GM23338 (cell line): ENCODE data around the gene CBFA2T3. TPM values are rescaled to one million over a fixed set of nuclear protein-coding genes. Genes with fewer than 3 reads are reported as not detected.

ENCODE experiments used
- ATAC-seq: fragments of 200-7000 bp; cut with Tn5 transposase; 3 replicates; pipeline ENCODE4 v1.9.1; 2020
- DNase-seq: peaks from one replicate; pipeline ENCODE4 v3.0.0-alpha.2; 2015; ENCODE audit warnings: low spot score
- H2AFZ ChIP-seq: fragments of 200-600 bp; sonication (generic); 2 replicates; pipeline ENCODE4 v1.8.0; 2016; ENCODE audit warnings: antibody characterized with exemption, mild to moderate bottlenecking, moderate library complexity
- H3F3A ChIP-seq: fragments of 200-600 bp; sonication (generic); replicated peaks from 2 replicates; pipeline ENCODE4 v1.8.0; 2017; ENCODE audit warnings: antibody characterized with exemption, mixed run types, low read depth
- H3K27ac ChIP-seq: fragments of 200-600 bp; sonication (generic); 2 replicates; pipeline ENCODE4 v1.6.1; 2016; ENCODE audit warnings: low read depth
- H3K27me3 ChIP-seq: fragments of 200-600 bp; sonication (generic); 2 replicates; pipeline ENCODE4 v1.8.0; 2016; ENCODE audit warnings: mild to moderate bottlenecking, mixed run types, moderate library complexity; ENCODE audit not compliant: insufficient read depth
- H3K36me3 ChIP-seq: fragments of 200-600 bp; sonication (generic); 2 replicates; pipeline ENCODE4 v1.8.0; 2016; ENCODE audit warnings: mild to moderate bottlenecking; ENCODE audit not compliant: insufficient read depth
- H3K4me1 ChIP-seq: fragments of 200-600 bp; sonication (generic); 2 replicates; pipeline ENCODE4 v1.8.0; 2016; ENCODE audit warnings: mild to moderate bottlenecking, moderate library complexity; ENCODE audit not compliant: insufficient read depth
- H3K4me2 ChIP-seq: fragments of 200-600 bp; sonication (generic); 2 replicates; pipeline ENCODE4 v1.7.1; 2017; ENCODE audit warnings: mixed run types
- H3K4me3 ChIP-seq: fragments of 200-600 bp; sonication (generic); 2 replicates; pipeline ENCODE4 v1.6.1; 2016; ENCODE audit warnings: mixed run types
- H3K79me2 ChIP-seq: fragments of 200-600 bp; sonication (generic); replicated peaks from 2 replicates; pipeline ENCODE4 v1.8.0; 2017; ENCODE audit warnings: mild to moderate bottlenecking; ENCODE audit not compliant: insufficient read depth
- H3K9me2 ChIP-seq: fragments of 200-600 bp; sonication (generic); 2 replicates; pipeline ENCODE4 v1.8.0; 2017; ENCODE audit not compliant: insufficient read depth
- H4K20me1 ChIP-seq: fragments of 200-600 bp; sonication (generic); replicated peaks from 2 replicates; pipeline ENCODE4 v1.8.0; 2017; ENCODE audit warnings: mild to moderate bottlenecking; ENCODE audit not compliant: insufficient read depth
- H3K27ac Mint-ChIP-seq: 2 replicates; pipeline ENCODE4 v1.8.0; 2020; ENCODE audit warnings: inconsistent platforms, mild to moderate bottlenecking, moderate library complexity, mixed read lengths
- H3K27me3 Mint-ChIP-seq: 3 replicates; pipeline ENCODE4 v1.8.0; 2022; ENCODE audit warnings: low read depth, mild to moderate bottlenecking, moderate library complexity, mixed read lengths, inconsistent platforms; ENCODE audit not compliant: insufficient read depth, poor library complexity
- H3K36me3 Mint-ChIP-seq: 3 replicates; pipeline ENCODE4 v1.8.0; 2021; ENCODE audit warnings: low read depth, mild to moderate bottlenecking, inconsistent platforms, moderate library complexity, mixed read lengths
- H3K4me1 Mint-ChIP-seq: 3 replicates; pipeline ENCODE4 v1.8.0; 2020; ENCODE audit warnings: mild to moderate bottlenecking, inconsistent platforms, mixed read lengths
- H3K4me3 Mint-ChIP-seq: 3 replicates; pipeline ENCODE4 v1.8.0; 2021; ENCODE audit warnings: moderate library complexity, mild to moderate bottlenecking, inconsistent platforms, mixed read lengths
- H3K9me3 Mint-ChIP-seq: 3 replicates; pipeline ENCODE4 v1.8.0; 2020; ENCODE audit warnings: moderate library complexity, mild to moderate bottlenecking, inconsistent platforms, mixed read lengths
- CREB1 ChIP-seq: fragments of 250-450 bp; sonication (Bioruptor Pico); IDR thresholded peaks from 2 replicates; pipeline ENCODE4 v1.5.0; 2020; ENCODE audit warnings: low read depth, mild to moderate bottlenecking, moderate library complexity
- EZH2 ChIP-seq: fragments of 200-600 bp; sonication (generic); IDR thresholded peaks from one replicate; pipeline ENCODE4 v1.8.0; 2017; ENCODE audit warnings: antibody characterized with exemption, mild to moderate bottlenecking, low read depth; ENCODE audit not compliant: unreplicated experiment
- EZH2phosphoT487 ChIP-seq: fragments of 200-600 bp; sonication (generic); IDR thresholded peaks from one replicate; pipeline ENCODE4 v1.8.1; 2018; ENCODE audit warnings: antibody characterized with exemption; ENCODE audit not compliant: unreplicated experiment
- NANOG ChIP-seq: IDR thresholded peaks from 2 replicates; pipeline ENCODE4 v1.6.1; 2016; ENCODE audit warnings: antibody characterized with exemption, borderline replicate concordance
- STAT1 ChIP-seq: IDR thresholded peaks from one replicate; pipeline ENCODE4 v1.6.1; 2016; ENCODE audit warnings: antibody characterized with exemption; ENCODE audit not compliant: unreplicated experiment
- ZNF462 ChIP-seq: fragments of 250-450 bp; sonication (Bioruptor Pico); IDR thresholded peaks from 2 replicates; pipeline ENCODE4 v1.5.0; 2020; ENCODE audit warnings: mild to moderate bottlenecking, moderate library complexity
- polyA plus RNA-seq: library from polyadenylated mRNA; unstranded; fragments of >200 nt; fragmentation: Nextera tagmentation; extraction: Ambion mirVana; gene quantifications from 2 replicates; pipeline ENCODE4 v1.2.1, GENCODE V29; 2016
- total RNA-seq: library from RNA; depleted of rRNA; stranded (reverse); fragments of >200 nt; shearing (Covaris generic); gene quantifications from 2 replicates; pipeline ENCODE4 v1.2.3, GENCODE V29; 2014
- TF ChIP-seq, protein P1 (sequence below), 2 experiments: fragments of 200-600 bp in 1 of 2; sonication (generic) in 1 of 2; conservative IDR thresholded peaks; 2 replicates each; pipeline versions ENCODE4 v1.5.1 to v1.6.1; 2016 to 2017; ENCODE audit warnings: antibody characterized with exemption in 2 of 2, low read depth in 2 of 2, mild to moderate bottlenecking in 2 of 2, moderate library complexity in 1 of 2
- TF ChIP-seq, protein P2 (sequence below): IDR thresholded peaks from 2 replicates; pipeline ENCODE4 v1.6.1; 2016; ENCODE audit warnings: antibody characterized with exemption

CBFA2T3 gene
- total and polyA plus RNA-seq, 2 experiments from 2014 or later, result 0.87 to 1.5 TPM

- Histone ChIP-seq H3K79me2 (peaks cover 18% of the 10 kb centered on the region), H3K9me2 (no peaks in the 10 kb centered on the region), H3K27me3 (no peaks in the 10 kb centered on the region), H3K4me2 (peak overlapping the region; percentile 83), H3K4me1 (no peaks in the 10 kb centered on the region; the same call in 1 of the 2 replicates), H2AFZ (no peak overlapping the region), H4K20me1 (peaks cover 7% of the 10 kb centered on the region; the same call in 1 of the 2 replicates), H3K27ac (no peak overlapping the region), H3K4me3 (peak overlapping the region; percentile 96), H3F3A (0 out of 2 replicates have a peak, but pooled peaks cover 3% of the 10 kb centered on the region), H3K36me3 (no peaks in the 10 kb centered on the region)
- DNase-seq, result peak; percentile 69
- Mint-ChIP-seq H3K9me3 (peaks cover 12% of the 10 kb centered on the region), H3K36me3 (peaks cover 46% of the 10 kb centered on the region), H3K4me1 (peaks cover 21% of the 10 kb centered on the region), H3K27ac (no peak overlapping the region), H3K27me3 (peaks cover 10% of the 10 kb centered on the region), H3K4me3 (peak overlapping the region; percentile 99)
- ATAC-seq, result peak; percentile 63
- no peak for TF ChIP-seq EZH2phosphoT487
- no peak for TF ChIP-seq EZH2
- TF ChIP-seq, protein P1, sequence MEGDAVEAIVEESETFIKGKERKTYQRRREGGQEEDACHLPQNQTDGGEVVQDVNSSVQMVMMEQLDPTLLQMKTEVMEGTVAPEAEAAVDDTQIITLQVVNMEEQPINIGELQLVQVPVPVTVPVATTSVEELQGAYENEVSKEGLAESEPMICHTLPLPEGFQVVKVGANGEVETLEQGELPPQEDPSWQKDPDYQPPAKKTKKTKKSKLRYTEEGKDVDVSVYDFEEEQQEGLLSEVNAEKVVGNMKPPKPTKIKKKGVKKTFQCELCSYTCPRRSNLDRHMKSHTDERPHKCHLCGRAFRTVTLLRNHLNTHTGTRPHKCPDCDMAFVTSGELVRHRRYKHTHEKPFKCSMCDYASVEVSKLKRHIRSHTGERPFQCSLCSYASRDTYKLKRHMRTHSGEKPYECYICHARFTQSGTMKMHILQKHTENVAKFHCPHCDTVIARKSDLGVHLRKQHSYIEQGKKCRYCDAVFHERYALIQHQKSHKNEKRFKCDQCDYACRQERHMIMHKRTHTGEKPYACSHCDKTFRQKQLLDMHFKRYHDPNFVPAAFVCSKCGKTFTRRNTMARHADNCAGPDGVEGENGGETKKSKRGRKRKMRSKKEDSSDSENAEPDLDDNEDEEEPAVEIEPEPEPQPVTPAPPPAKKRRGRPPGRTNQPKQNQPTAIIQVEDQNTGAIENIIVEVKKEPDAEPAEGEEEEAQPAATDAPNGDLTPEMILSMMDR (conservative IDR thresholded peaks at IDR 0.05; ENCODE audit: low read depth in 2 of 2), result no peak
- no peak for TF ChIP-seq ZNF462 (CRISPR knock-in tag)
- TF ChIP-seq, protein P2, sequence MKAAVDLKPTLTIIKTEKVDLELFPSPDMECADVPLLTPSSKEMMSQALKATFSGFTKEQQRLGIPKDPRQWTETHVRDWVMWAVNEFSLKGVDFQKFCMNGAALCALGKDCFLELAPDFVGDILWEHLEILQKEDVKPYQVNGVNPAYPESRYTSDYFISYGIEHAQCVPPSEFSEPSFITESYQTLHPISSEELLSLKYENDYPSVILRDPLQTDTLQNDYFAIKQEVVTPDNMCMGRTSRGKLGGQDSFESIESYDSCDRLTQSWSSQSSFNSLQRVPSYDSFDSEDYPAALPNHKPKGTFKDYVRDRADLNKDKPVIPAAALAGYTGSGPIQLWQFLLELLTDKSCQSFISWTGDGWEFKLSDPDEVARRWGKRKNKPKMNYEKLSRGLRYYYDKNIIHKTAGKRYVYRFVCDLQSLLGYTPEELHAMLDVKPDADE, result no peak
- TF ChIP-seq STAT1, result no peak
- TF ChIP-seq CREB1 (CRISPR knock-in tag), result no peak
- TF ChIP-seq NANOG, result no peak
These were observed 120.7 kb downstream of the CBFA2T3 start for GRCh38 chr16:88856122-88856827.
